Fibroblast of villous mesenchyme (primary cell): Measurements from ENCODE around the gene C5orf15. TPM values are rescaled to one million over a fixed set of nuclear protein-coding genes. Genes with fewer than 3 reads are reported as not detected.

Experiments
- DNase-seq: peaks from one replicate; pipeline ENCODE4 v3.0.0-alpha.2; 2010; ENCODE audit warnings: low read depth
- H3K4me3 ChIP-seq: 2 replicates; pipeline ENCODE4 v1.5.1; 2011; ENCODE audit warnings: low read depth, mild to moderate bottlenecking, low read length
- CTCF ChIP-seq: IDR thresholded peaks from 2 replicates; pipeline ENCODE4 v1.5.1; 2012; ENCODE audit warnings: low read depth, mild to moderate bottlenecking, low read length; ENCODE audit not compliant: insufficient read depth
- total RNA-seq: library from RNA; depleted of rRNA; stranded (reverse); fragments of >200 nt; gene quantifications from 2 replicates; pipeline ENCODE4 v1.2.3, GENCODE V29; 2012

The C5orf15 gene
- total RNA-seq: 53.8 and 103 TPM in 2 replicates

GRCh38 chr5:133968204-133968980 is at the start of gene C5orf15:
Gene C5orf15, minus strand, starts transcription at chr5:133968625. Its CDS starts 41 bp downstream, at chr5:133968584.
- TF ChIP-seq CTCF: peak; percentile 15

GRCh38 chr5:134008266-134008749 is 39.9 kb upstream of the C5orf15 start:
- no peak for TF ChIP-seq CTCF
- no peak for DNase-seq
- no peak overlapping the region for H3K4me3 ChIP-seq

More at GRCh38 chr5:133968204-133968980, at the start of gene C5orf15:
- DNase-seq: peak; percentile 99
- H3K4me3 ChIP-seq: peak within 1 kb of the TSS; percentile 99

GRCh38 chr5:134007581-134008265 is 39.3 kb upstream of the C5orf15 start:
- no peak for DNase-seq
- H3K4me3 ChIP-seq: no peak overlapping the region
- no peak for TF ChIP-seq CTCF

- no peak for DNase-seq
- TF ChIP-seq CTCF: no peak
- H3K4me3 ChIP-seq: peak overlapping the region; percentile 77
Observed at GRCh38 chr5:134006115-134006514, 37.7 kb upstream of the C5orf15 start.

GRCh38 chr5:134005417-134006061 is 37.1 kb upstream of the C5orf15 start:
- no peak for TF ChIP-seq CTCF
- peak; percentile 43 for DNase-seq
- peak overlapping the region; percentile 77 for H3K4me3 ChIP-seq

- H3K4me3 ChIP-seq: peak within 1 kb of the TSS; percentile 77
- TF ChIP-seq CTCF: no peak
- peak; percentile 90 for DNase-seq
Observed at GRCh38 chr5:134004626-134005416, 36.4 kb upstream of the C5orf15 start, which contains the start of gene VDAC1. Gene VDAC1, minus strand, starts transcription at chr5:134004975. Its CDS starts 11,963 bp downstream, at chr5:133993012.
